DMS153 treated with DMSO at 0.1 percent for 48 hours (cell line): ENCODE measurements around the gene PTPRN2.
"Not testable (repeated sequence)": the region's sequence is repeated elsewhere in the genome, so short reads cannot be mapped to it uniquely, and the experiment has no call there.

Experiments used
- DNase-seq: peaks from one replicate; lab custom pipeline; 2025; ENCODE audit not compliant: unreplicated experiment; lab: John Stamatoyannopoulos, UW

The PTPRN2 gene

GRCh38 chr7:157675427-157675927, 912.1 kb downstream of the PTPRN2 start:
- DNase-seq: no peak

- no peak for DNase-seq
Observed at GRCh38 chr7:157674715-157675426, 912.8 kb downstream of the PTPRN2 start.

GRCh38 chr7:157674027-157674714, 913.5 kb downstream of the PTPRN2 start:
- no peak for DNase-seq

DNA sequence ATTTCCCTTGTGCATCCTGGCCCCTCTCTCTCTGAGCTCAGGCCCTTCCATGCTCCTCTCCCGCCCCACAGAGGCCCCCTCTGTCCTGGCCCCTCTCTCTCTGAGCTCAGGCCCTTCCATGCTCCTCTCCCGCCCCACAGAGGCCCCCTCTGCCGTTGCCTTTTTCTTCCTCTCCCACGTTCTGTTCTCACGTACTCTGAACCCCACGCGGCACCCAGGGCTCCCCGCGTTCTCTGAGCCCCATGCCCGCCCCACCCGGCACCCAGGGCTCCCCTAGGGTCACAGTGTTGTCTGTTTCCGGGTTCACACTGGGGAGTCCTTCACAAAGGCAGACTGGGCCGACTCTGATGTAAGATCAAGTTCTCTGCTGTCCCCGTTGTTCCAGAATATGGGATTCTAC, 914.0 kb downstream of the PTPRN2 start:
- DNase-seq: no peak

DNA sequence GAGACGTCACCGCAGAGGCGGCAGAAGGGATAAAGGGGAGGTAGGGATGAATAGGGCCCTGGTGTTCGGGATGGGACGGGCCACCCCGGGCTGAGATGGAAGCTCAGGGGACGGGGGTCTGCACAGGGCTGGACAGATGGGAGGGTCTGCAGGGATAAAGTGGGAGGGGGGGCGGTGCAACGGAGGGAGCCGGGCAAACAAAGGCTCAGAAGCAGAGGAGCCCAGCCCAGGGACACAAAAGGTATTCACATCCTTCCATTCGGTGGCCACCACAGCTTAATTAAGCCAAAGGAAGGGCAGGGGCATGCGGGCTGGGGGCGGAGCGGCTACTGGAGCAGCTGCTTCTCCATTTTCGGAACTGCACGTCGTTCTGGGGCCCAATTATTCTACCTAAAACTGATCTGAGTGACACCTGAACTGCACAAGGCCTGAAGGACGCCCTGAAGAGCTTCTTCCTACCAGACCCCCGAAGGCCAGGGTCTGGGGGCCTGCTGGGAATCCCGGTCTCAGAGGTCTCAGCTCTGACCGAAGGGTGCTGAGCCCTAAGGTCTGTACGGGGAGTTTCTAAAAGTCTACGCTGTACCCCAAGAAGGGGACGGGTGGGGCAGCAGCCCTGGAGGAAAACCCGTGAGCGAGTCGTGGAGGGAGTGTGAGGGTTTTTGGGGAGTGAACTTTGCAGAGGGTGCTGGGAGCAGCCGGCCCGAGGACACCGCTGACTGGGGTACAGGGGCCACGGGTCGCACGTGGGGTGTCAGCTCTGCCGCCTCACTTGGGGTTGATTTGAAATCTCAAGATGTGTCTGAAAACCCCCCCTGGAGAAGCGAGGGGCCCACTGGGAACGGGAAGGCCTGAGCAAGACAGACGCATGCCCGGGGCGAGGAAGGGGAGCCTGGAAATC, 916.0 kb downstream of the PTPRN2 start:
- DNase-seq: no peak

GRCh38 chr7:157670490-157671357, 916.9 kb downstream of the PTPRN2 start:
- no peak for DNase-seq

- DNase-seq: no peak
Observed at GRCh38 chr7:157669768-157670351, 917.8 kb downstream of the PTPRN2 start.

DNA sequence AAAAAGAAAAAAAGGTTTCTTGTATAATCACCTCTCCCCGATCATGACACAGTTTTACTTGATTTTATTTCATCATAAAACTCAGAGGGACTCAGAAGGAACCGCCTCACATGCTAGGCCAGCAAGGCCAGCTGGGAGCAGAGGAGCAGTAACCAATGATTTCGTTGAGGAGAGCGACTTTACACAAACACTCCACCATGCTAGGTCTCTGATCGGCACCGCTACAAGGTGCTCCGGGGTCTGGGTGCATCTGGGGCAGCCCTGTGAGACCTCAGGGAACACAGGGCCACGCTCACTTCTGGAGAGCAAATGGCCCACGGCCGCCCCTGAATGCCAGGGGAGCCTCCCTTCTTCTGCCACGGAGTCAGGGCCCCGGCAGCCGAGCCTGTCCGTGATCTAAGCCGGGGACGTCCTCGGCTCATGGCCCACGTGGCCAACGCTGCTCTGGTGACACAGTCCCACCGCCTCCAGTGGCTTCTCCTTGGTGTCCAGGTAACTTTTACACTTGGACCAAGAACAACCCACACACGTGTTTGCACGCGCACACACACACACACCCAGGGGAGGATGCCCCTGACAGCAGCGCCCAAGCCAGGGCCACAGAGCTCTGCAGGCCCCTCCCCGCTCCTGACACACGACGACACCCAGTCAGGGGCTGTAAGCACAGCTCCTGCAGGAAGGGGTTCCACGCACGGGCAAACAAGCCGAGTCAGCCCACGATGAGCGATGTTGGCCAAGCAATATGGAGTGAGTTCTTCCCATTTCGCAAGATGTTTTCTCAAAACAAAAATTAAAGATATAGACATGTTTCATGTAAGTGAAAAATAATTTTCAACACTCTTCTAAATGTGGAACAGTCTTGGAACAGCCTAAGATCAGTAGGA, 918.5 kb downstream of the PTPRN2 start:
- no peak for DNase-seq

- DNase-seq: no peak
Observed at GRCh38 chr7:157668221-157668883, 919.3 kb downstream of the PTPRN2 start.

- DNase-seq: no peak
Observed at GRCh38 chr7:157667731-157668130, 919.9 kb downstream of the PTPRN2 start.

- no peak for DNase-seq
Observed at GRCh38 chr7:157667261-157667660, 920.4 kb downstream of the PTPRN2 start.

GRCh38 chr7:157666530-157667040, 921.0 kb downstream of the PTPRN2 start:
- DNase-seq: no peak

DNA sequence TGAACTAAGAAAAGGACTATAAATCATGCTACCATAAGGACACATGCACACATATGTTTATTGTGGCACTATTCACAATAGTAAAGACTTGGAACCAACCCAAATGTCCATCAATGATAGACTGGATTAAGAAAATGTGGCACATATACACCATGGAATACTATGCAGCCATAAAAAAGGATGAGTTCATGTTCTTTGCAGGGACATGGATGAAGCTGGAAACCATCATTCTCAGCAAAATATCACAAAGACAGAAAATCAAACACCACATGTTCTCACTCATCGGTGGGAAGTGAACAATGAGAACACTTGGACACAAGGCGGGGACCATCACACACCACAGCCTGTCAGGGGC, 922.0 kb downstream of the PTPRN2 start:
- DNase-seq: not testable (repeated sequence)

DNA sequence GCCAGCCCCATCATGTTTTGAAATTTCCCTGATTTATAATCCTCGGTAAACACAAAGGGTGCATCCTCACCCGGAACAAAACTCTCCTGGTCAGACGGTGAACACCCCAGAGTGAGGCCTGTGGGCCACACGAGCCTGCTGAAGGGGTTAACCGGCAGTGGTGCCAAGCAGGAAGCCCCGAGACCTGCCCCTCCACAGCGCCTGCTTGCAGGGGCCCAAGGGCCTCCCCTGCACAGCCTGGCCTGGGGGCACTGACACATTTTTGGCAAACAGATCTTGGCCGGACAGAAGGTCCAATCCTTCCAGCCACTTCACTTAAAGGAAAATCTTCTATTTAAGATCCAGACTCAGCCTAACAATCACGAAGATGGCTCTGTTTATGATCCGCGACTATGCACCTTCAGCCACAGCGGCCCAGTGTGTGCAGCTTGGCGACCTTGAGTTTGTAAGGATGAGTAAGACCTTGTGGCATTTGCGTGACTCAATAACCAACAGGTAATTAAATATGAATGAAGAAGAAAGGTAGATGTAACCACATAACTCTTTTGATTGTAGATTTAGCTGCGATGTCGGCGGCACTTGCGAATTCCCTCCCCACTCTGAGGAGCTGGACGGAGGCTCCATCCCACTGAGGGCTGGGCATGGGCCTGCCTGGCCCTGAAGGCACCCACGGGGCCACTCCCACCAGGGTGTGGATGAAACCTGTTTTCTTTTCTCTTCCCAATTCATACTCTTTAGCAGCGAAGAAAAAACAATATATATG, 922.6 kb downstream of the PTPRN2 start:
- no peak for DNase-seq

DNA sequence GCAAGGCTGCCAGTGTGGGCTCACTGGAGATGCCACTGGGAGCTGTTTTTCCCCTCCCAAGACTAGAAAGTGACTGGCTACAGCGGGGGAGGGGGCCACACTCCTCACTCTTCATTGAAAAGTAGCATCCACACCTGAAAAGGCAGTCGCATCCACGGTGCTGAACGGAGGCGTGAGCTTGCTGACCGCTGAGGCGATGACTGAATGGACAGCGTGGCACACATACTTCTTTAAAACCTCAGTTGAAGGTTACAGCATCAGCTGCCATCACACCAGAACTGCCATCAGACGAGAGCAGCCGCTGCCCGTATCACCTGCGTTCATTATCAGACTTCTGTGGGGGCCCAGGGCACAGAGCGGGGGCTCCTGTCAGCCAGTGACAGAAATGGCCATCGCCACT, 923.6 kb downstream of the PTPRN2 start:
- no peak for DNase-seq

- DNase-seq: no peak
Observed at GRCh38 chr7:157662981-157663716, 924.5 kb downstream of the PTPRN2 start.
